GM18508 (cell line): ENCODE data around the gene CFAP161.
"Not testable (repeated sequence)": the region's sequence is repeated elsewhere in the genome, so short reads cannot be mapped to it uniquely, and the experiment has no call there.

Experiments used
- ATAC-seq: cut with Tn5 transposase; IDR thresholded peaks from one replicate; pipeline ENCODE4 v1.9.1; 2021; ENCODE audit warnings: moderate number of reproducible peaks; ENCODE audit not compliant: insufficient read depth, unreplicated experiment

CFAP161 gene

DNA sequence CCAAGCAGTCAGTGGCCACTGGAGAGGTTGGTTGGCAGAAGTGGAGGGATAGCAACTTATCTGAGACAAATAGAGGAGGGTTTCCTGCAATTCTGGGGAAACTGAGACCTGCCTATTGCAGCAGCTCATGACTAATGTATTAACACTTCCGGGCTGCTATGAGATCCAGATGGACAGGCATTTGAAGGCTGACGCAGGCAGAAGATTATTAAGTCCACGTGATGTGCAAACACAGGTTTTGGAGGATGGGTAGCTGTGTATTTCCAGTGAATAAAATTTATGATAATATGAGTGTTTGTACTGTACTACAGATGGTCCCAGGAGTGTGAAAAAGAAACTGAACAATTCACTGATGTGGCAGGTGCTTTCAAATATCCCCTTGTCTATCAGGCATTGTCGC, 28.5 kb upstream of the CFAP161 start:
- no peak for ATAC-seq

DNA sequence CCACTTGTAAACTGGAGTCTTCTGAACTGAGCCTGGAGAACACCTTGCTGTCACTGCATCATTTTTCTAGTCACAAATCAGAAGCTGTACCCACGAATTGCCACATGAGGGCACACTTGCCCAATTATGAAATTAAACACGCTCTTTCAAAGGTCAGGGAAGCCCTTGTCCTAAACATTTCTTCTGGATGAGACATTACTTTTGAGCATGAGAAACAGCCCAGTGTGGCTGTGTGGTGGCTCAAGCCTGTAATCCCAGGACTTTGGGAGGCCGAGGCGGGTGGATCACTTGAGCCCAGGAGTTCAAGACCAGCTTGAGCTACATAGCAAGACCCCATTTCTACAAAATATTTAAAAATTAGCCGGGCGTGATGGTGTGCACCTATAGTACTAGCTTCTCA, 27.5 kb upstream of the CFAP161 start:
- no peak for ATAC-seq

DNA sequence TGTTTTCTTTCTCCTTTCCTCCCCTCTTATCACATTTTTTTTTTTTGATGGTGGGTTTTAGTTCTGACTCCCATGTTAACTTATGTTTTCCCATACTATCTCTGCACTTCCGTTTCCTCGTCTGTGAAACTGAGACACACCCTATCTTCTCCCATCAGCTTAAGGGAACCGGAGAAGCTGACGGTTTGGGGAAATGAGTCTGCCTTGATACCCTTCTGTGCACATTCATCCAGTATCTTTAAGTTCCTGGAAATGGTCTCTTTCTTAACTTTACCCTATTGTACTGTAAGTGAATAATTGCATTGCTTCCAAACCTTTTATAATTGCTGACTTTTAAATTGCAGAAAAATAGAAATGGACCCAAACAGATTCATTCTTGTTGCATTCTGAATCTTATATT, 26.2 kb upstream of the CFAP161 start:
- ATAC-seq, result no peak

DNA sequence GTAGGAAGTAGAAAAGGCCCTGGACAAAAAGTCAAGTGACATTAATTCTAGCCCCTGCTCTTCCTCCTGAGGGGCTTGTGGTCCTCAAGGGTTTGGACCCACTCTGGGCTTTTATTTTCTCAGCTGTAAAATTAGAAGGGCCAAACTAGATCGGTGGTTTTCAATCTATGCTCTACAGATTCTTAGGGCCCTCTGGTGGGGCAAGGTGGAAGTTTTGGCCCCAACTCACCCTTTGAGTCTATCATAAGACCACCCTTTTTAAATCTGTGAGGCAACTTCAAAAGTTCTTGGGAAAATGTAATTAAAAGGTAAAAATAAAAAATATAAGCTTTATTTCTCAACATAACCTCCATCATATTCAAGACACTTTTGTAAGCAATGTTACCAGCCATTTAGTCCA, 25.6 kb upstream of the CFAP161 start:
- ATAC-seq, result no peak

DNA sequence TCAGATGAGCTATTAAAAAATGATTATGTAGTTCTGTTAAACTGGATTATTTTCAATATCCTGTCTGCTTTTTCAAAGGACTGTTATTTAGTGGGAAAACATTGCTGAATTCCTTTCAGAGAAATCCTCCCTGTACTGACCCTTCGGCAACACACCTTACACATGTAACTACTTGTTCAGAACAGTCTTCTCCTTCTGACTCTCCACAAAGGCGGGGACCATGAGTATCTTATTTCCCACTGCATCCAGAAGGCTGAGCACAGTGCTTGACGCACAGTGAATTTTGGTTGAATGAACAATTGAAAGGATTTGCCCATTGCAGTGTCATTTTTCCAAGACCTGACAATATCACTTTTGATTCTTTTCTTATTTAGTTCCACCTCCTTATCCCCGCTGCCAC, 23.1 kb upstream of the CFAP161 start:
- ATAC-seq, result no peak

DNA sequence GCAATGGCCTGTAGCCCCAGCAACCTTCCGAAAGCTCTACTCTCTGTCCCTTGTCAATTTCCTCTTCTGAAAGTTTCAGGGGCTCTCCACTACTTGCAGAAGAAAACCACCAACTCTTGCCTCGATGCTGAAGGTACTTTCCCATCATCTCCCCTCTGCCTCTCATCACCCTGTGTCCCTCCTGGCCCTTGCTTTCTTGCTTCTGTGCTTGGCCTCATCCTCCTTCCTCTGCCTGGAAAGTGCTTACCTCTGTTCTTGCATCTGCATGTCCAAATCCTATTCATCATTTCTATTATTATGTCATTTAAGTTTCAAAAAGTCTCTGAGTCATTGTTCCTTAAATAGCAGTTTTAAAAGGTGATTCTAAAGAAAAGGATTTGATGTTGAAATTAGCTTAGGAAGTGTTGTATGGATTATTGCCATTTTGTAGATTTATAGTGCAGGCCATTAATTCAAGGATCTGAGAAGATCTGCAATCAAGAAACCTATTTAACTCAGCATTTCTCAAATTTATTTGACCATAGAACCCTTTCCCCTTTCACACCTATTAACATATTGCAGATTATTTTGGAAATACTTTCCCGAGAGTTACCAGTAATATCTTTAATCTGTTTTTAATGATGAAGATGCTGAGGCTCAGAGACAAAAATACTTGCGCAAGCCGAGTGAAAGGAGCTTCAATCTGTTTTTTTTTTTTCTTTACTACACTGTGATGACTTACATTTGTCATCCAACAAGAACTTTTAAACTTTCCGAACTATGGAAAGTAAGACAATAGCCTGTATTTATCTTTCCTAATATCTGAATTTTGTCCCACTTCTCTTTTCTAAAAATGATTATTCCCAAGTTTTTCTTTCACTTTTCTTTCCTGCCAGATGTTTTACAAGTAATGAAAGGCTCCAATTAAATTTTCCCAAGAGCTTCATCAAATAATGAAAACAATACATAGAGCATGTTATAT, 22.3 kb upstream of the CFAP161 start:
- ATAC-seq, result peak; percentile 81

DNA sequence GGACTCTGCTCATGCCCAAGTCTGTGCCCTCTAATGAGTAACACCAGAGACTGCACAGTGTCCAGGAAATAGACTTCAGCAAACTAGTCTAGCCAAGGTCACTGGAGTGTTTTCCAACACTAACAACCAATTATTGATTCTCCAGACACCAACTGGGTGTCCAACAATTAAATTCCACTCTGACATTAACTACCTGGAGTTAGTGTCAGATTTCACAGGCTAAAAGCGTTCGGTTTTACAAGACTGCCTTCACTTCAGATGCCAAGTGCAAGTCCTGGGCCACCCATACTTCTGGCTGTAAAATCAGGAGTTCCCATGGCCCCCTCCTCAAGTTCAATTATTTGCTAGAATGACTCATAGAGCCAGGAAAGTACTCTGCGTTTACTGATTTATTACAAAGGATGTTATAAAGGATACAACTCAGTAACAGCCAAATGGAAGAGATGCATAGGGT, 20.8 kb upstream of the CFAP161 start:
- ATAC-seq, result no peak

DNA sequence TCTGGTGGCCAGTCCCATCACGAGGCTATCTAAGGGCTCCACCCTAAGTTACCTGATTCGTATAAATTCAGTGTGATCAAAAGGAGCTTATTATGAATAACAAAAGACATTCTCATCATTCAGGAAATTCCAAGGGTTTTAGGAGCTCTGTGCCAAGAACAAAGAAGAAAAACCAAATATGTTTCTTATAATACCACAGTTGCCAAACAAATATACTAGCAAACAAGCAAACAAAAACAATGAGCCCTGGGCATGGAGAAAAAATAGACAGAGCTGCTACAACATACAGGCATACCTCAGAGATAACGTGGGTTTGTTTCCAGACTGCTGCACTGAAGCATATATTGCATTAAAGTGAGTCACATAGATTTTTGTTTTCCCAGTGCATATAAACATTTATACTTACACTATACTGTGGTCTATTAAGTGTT, 20.2 kb upstream of the CFAP161 start:
- no peak for ATAC-seq

DNA sequence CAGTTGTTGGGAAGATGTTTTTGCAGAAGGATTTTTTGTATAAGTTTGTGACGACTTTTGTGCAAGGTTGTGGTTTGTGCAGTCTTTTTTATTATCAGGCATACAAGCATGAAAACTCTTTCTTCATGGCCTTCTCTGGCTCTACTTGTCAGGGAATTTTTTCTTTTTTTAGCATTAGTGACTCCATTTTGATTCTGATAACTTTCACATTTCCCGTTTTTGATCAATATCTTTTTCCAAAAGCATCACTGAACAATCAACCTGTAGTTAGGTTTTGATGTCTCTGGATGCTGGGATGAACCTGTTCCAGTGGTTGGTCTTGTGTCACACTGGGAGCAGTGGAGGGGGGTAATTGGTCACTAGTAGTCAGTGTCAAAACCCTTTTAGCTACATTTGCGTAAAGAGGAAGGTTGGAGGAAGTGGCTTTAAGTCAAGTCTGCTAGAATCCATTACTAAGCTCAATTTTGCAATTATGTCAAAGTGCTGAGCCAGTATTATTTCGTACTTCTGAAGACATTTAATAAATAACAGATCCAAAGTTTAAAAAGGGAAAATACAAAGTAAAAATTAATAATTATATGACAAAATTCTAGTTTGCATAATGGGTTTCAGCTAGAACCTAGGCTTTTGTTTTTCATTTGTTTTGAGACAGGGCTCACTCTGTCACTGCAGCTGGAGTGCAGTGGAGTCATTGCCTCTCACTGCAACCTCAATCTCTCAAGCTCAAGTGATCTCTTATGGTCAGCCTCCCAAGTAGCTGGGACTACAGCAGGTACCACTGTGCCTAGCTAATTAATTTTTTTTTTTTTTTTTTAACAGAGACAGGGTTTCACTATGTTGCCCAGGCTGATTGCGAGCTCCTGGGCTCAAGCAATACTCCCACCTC, 18.8 kb upstream of the CFAP161 start:
- no peak for ATAC-seq

DNA sequence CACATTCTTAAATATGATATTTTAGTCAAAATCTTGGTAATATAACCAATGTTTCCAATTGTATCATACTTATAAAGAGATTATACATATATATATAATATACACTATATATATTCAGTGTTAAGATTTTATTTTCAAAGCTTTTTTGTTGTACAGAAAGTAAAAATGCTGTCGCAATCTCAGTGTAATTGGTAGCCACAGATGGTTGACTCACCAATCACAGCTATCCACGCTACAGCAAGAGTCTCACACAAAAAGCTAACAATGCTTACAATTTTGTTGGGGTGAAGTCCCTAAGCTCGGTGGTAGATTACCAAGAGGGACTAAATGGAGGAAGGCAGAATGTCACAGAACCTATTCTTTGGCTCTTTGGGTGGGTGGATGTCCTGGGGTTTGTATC, 16.9 kb upstream of the CFAP161 start:
- no peak for ATAC-seq

DNA sequence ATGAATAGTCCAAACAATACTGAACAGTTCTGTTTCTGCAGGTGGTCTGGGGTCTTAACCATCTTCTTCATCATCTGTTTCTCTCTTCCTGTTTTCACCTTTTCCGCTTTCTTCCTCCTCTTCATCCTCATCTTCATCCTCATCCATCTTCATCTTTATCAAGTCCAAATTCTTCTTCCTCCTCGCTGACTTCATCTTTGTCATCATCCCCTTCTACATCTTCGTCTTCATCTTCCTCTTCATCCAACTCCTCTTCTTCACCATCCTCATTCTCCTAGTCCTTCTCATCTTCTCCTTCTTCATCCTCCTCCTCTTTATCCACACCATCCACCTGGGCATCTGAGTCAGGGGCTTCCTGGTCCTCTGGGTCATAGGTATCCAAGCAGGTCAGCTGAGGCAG, 16.5 kb upstream of the CFAP161 start:
- no peak for ATAC-seq

DNA sequence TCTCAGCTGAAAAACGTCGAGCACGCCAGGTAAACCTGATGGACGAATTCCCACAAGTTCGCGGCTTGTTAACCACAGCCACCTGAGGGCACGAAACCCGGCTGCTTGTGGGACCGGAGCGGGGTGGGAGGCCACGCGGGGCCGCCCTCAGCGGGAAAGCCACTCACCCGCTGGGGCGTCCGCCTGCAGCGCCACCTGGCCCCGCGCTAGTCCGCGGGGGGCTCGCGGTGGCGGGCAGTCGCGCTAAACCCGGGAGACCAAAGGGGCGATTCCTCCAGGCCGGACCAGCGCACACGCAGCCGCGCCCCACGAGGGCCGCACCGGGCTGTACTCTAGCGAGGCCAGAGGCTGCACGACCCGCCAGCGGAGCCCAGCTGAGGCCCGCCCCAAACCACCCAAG, 15.7 kb upstream of the CFAP161 start:
- no peak for ATAC-seq

DNA sequence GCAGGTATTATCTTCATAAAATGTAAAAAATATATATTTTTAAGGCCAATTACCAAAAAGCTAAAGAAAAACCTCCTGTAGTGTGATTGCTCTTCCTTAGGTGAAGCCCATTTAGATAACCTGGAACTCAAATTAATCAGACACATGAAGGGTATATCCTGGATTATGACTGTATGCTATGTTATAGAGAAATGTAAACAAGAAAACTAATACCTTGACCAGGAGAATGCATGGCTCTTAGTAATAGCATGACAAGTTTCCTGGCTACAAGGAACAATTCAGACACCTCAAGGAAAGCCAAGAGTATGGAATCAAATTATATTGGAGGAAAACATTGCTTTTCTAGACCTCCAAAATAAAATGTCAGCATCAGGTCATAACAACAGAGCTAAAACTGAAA, 14.0 kb upstream of the CFAP161 start:
- ATAC-seq, result no peak

DNA sequence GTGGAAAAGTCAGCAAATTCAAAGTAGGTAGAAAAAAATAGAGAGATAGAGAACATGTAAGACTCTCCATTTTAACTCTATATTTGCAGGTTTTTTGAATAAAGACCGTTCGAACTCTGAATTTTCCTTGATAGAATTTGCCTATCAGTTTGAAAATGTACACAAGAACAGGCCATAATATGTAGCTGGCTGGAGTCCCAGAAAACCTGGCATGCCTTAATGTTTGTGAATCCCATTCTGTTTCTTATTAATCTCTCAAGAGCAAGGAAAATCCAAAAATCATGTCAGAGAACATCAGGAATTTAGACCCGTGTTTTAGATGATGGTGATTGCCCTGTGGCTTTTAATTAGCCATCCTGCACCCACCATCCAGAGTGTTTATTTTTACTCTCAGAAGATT, 7.2 kb upstream of the CFAP161 start:
- ATAC-seq, result no peak

DNA sequence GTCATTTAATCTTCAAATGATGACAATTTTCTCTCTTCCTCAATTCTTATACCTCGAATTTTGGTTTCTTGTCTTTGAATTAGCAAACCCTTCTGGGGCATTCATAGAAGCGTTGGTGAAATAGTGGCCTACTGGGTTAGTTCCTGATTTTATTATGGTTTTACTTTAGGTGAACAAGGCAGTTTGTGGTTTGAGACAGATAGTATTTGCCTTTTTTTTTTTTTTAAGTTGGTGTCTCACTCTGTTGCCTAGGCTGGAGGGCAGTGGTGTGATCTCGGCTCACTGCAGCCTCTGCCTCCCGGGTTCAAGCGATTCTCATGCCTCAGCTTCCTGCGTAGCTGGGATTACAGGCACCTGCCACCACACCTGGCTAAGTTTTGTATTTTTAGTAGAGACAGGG, 7.4 kb downstream of the CFAP161 start:
- not testable (repeated sequence) for ATAC-seq

DNA sequence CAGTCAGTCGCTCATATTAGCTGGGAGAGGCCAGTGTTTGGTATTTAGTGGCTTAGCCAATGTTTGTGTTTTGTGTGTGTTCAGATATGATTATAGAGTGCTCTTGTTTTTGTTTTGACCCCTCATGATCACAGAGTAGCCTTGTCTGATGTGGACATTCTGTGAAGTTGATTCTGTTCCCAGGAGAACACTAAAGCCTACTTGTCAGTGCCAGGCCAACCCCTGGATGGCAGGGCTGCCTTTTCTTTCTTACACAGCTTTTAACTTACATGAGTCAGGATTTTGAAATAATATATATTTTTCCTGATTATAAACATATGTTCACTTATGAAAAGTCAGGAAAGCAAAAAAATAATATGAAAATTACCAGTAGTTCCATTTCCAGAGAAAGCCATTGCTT, 11.9 kb downstream of the CFAP161 start:
- ATAC-seq, result no peak

DNA sequence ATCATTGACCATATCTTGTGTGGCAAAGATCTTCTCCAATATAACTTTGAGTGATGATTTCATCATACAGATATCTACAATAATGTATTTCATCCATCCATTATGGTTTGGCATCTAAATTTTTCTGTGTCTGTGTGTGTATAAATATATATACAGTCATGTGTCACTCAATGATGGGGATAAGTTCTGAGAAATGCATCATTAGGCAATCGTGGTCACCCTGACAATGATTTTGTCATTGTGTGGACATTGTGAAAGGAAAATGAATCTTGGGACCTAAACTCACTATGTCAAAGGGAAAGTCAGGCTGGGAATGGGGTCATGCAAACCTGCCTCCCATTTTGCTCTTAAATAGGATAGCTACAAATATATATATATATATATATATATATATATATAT, 12.4 kb downstream of the CFAP161 start:
- ATAC-seq, result no peak

DNA sequence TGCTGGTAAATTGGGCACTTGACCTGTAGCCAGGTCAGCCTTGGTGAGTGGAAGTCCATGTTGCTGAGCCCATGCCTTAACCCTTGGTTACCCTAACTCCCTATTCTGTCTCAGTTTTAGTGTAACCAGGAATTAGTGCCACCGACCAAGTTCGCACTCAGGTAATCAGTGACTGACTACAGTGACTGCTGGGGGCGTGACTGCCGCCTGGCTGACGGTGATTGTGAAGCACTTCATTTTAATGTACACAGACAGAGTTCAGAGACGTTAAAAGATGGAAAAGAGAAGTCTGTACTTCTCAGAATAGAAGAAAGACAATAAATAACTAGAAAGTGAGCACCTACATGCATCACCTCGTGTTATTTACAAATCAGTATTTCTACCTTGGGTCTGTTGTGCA, 17.3 kb downstream of the CFAP161 start:
- ATAC-seq, result no peak

DNA sequence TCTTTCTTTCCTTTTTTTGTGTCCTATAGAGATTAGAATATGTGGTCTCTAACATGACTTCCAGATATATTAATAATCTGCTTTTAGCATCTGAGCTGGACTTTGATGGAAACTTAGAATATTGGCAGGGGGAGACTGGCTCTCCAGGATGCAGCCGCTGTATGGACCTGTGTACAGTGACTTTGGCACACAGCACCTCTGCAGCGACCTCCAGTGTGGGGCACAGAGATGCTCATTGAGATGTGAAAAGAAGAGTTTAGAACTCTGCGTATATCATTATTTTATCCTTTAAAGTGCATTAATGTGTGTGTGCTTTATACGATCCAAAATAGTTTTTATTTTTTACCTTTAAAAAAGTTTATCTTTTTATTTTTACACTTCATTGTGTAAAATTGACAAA, 18.3 kb downstream of the CFAP161 start:
- no peak for ATAC-seq

DNA sequence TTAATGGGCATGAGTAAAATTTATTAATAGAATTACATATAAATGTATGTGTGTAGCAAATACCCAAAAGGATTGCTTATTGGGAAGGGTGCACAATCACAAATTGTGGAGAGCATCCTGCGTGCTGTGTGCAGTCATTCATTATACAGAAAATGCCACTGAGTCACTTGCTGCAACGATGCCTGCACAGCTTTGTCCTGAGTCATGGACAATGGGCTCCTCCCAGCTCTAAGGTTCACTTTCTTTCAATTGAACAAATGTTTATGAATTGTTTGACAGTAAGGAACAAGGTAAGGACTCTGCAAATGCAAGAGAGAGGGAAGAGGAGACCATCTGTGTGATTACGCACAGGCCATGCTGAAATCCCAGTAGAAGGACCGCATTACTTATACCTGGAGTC, 18.7 kb downstream of the CFAP161 start:
- ATAC-seq, result no peak
